Measurements from ENCODE around the gene INTS15. TPM values are rescaled to one million over a fixed set of nuclear protein-coding genes. Genes with fewer than 3 reads are reported as not detected.

The INTS15 gene
- total RNA-seq, 2 donors from 2014 or later = 34.4 to 38.0 TPM

DNA sequence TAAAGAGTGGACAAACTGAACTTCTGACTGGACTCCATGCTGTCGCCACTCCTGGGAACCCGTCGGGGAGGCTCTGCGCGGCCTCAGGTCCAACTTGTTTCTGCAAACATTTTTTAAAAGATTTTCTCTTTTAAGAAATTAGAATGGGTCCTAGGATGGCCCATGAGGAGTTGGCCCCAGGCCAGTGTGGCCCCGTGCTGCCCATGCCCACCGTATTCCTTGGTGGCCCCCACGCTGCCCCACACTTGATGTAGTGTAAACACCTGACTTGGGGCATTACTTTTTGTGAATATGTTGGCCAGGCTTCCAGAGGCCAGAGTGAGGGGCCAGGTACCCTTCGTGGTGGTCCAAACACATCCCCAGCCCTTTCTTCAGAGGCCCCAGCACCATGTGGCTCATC, 66.6 kb downstream of the INTS15 start:
- Histone ChIP-seq H3K27me3 (ENCODE audit: control insufficient read depth, insufficient read depth, low read length, poor library complexity, severe bottlenecking) (no peaks in the 10 kb centered on the region), H3K4me3 (ENCODE audit: low read length) (no peak overlapping the region), H3K9ac (ENCODE audit: extremely low read depth, low read length, poor library complexity, severe bottlenecking) (no peak overlapping the region), H3K4me1 (ENCODE audit: control insufficient read depth, insufficient read depth, low read length) (no peaks in the 10 kb centered on the region), H3K9me3 (ENCODE audit: control insufficient read depth, low read length) (no peaks in the 10 kb centered on the region), H3K27ac (ENCODE audit: low read depth, low read length) (no peak overlapping the region), H3K36me3 (ENCODE audit: control insufficient read depth, insufficient read depth, low read length) (peaks cover 6% of the 10 kb centered on the region)
- TF ChIP-seq, protein P1, sequence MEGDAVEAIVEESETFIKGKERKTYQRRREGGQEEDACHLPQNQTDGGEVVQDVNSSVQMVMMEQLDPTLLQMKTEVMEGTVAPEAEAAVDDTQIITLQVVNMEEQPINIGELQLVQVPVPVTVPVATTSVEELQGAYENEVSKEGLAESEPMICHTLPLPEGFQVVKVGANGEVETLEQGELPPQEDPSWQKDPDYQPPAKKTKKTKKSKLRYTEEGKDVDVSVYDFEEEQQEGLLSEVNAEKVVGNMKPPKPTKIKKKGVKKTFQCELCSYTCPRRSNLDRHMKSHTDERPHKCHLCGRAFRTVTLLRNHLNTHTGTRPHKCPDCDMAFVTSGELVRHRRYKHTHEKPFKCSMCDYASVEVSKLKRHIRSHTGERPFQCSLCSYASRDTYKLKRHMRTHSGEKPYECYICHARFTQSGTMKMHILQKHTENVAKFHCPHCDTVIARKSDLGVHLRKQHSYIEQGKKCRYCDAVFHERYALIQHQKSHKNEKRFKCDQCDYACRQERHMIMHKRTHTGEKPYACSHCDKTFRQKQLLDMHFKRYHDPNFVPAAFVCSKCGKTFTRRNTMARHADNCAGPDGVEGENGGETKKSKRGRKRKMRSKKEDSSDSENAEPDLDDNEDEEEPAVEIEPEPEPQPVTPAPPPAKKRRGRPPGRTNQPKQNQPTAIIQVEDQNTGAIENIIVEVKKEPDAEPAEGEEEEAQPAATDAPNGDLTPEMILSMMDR (conservative IDR thresholded peaks at IDR 0.05) = no peak
- Mint-ChIP-seq H3K36me3 (ENCODE audit: low read depth) (peaks cover 18% of the 10 kb centered on the region), H3K4me3 (no peak overlapping the region), H3K9me3 (peaks cover 12% of the 10 kb centered on the region), H3K27me3 (ENCODE audit: insufficient read depth) (peaks cover 2% of the 10 kb centered on the region), H3K4me1 (peaks cover 12% of the 10 kb centered on the region), H3K27ac (no peak overlapping the region)
- peak; percentile 29 for DNase-seq
- 96 to 97% methylated on average over 7 to 9 of the region's 9 CpGs for WGBS, 2 experiments (ENCODE audit: insufficient coverage in 1 of 2, insufficient read length in 1 of 2)

Other genes starting within 250 kb of the INTS15 start
- gene FAM220A, start 241.1 kb upstream of the INTS15 start, total RNA-seq = 10 to 100 TPM; 19.9 to 22.2 TPM
- gene RAC1, start 215.5 kb upstream of the INTS15 start, total RNA-seq = 100 to 1,000 TPM; 236 to 238 TPM
- 10 to 100 TPM; 22.7 to 24.5 TPM for gene DAGLB, start 142.1 kb upstream of the INTS15 start, total RNA-seq
- 100 to 1,000 TPM in 1 of 2 donors, 10 to 100 TPM in 1; 90.2 to 123 TPM for gene KDELR2, start 105.9 kb upstream of the INTS15 start, total RNA-seq
- gene GRID2IP, start 38.6 kb upstream of the INTS15 start, total RNA-seq = 1 to 10 TPM; 2.4 to 4.9 TPM
- 10 to 100 TPM; 79.1 to 85.6 TPM for gene ZDHHC4, start 12.6 kb upstream of the INTS15 start, total RNA-seq
- gene ZNF853, start 25.6 kb downstream of the INTS15 start, total RNA-seq = 10 to 100 TPM; 14.2 to 17.2 TPM
- 10 to 100 TPM; 21.4 to 29.6 TPM for gene ZNF316, start 47.3 kb downstream of the INTS15 start, total RNA-seq
- gene ZNF12, start 116.9 kb downstream of the INTS15 start, total RNA-seq = 10 to 100 TPM; 24.2 to 29.4 TPM
- gene RSPH10B2, start 164.1 kb downstream of the INTS15 start, total RNA-seq = under 1 TPM; 0.42 to 0.75 TPM
- 10 to 100 TPM; 84.7 to 93.7 TPM for gene CCZ1B, start 236.3 kb downstream of the INTS15 start, total RNA-seq